Body of pancreas (tissue), 4 donors: Measurements from ENCODE around the gene IGHMBP2.
"Not testable (repeated sequence)": the region's sequence is repeated elsewhere in the genome, so short reads cannot be mapped to it uniquely, and the experiment has no call there.

Experiments used
- POLR2A ChIP-seq, 3 donors: fragments of 450-650 bp; IDR thresholded peaks; one replicate each; pipeline ENCODE4 v1.6.1; 2016; ENCODE audit warnings: antibody characterized with exemption in 3 of 3, mild to moderate bottlenecking in 2 of 3
- TF ChIP-seq, protein P1 (sequence below), 7 experiments: fragments of 450-650 bp in 4 of 7; fragments of 200-600 bp in 3 of 7; sonication (generic) in 3 of 7; IDR thresholded peaks; one replicate each; pipeline ENCODE4 v1.5.1; 2016 to 2019; ENCODE audit warnings: antibody characterized with exemption in 7 of 7

GRCh38 chr11:68973706-68974105, 70.0 kb downstream of the IGHMBP2 start:
- not testable (repeated sequence) for TF ChIP-seq POLR2A (IDR thresholded peaks at IDR 0.05)
- TF ChIP-seq, protein P1, sequence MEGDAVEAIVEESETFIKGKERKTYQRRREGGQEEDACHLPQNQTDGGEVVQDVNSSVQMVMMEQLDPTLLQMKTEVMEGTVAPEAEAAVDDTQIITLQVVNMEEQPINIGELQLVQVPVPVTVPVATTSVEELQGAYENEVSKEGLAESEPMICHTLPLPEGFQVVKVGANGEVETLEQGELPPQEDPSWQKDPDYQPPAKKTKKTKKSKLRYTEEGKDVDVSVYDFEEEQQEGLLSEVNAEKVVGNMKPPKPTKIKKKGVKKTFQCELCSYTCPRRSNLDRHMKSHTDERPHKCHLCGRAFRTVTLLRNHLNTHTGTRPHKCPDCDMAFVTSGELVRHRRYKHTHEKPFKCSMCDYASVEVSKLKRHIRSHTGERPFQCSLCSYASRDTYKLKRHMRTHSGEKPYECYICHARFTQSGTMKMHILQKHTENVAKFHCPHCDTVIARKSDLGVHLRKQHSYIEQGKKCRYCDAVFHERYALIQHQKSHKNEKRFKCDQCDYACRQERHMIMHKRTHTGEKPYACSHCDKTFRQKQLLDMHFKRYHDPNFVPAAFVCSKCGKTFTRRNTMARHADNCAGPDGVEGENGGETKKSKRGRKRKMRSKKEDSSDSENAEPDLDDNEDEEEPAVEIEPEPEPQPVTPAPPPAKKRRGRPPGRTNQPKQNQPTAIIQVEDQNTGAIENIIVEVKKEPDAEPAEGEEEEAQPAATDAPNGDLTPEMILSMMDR (IDR thresholded peaks at IDR 0.05) = not testable (repeated sequence)
